GM13977 (cell line): ENCODE data around the gene OGDHL.
"Not testable (repeated sequence)": the region's sequence is repeated elsewhere in the genome, so short reads cannot be mapped to it uniquely, and the experiment has no call there.

Experiments
- DNase-seq: peaks from one replicate; pipeline ENCODE4 v3.0.0; 2012; ENCODE audit warnings: low spot score
- CTCF ChIP-seq: IDR thresholded peaks from 2 replicates; pipeline ENCODE4 v1.5.1; 2012; ENCODE audit warnings: mild to moderate bottlenecking, control low read depth; ENCODE audit not compliant: insufficient read depth; ENCODE audit errors: extremely low read depth, missing control alignments
- in situ Hi-C: fragments of 300-500 bp; cut with MboI; formaldehyde crosslinking; loops from one replicate; pipeline ENCODE4 v1.12.0; 2022; ENCODE audit warnings: low sequenced_read_pairs, low pct_unique_long_range_greater_than_20kb, mixed read lengths, inconsistent platforms; ENCODE audit not compliant: unreplicated experiment

The OGDHL gene

GRCh38 chr10:49758249-49758930 is 3.7 kb downstream of the OGDHL start:
- no peak for DNase-seq
- in situ Hi-C loops: no loop called here
- no peak for TF ChIP-seq CTCF

GRCh38 chr10:49756641-49757040 is 5.5 kb downstream of the OGDHL start:
- in situ Hi-C loops: no loop called here
- TF ChIP-seq CTCF: no peak
- DNase-seq: no peak

- DNase-seq: no peak
- in situ Hi-C loops: no loop called here
- no peak for TF ChIP-seq CTCF
Measured at GRCh38 chr10:49756031-49756430, 6.1 kb downstream of the OGDHL start.

GRCh38 chr10:49754951-49755350 is 7.2 kb downstream of the OGDHL start:
- in situ Hi-C loops, DNase-seq: not testable (repeated sequence)

- no peak for TF ChIP-seq CTCF
- no peak for DNase-seq
- in situ Hi-C loops: no loop called here
Measured at GRCh38 chr10:49752584-49752983, 9.5 kb downstream of the OGDHL start.

GRCh38 chr10:49751636-49752510 is 10.2 kb downstream of the OGDHL start:
- in situ Hi-C loops: no loop called here
- no peak for TF ChIP-seq CTCF
- no peak for DNase-seq

- in situ Hi-C loops: no loop called here
- TF ChIP-seq CTCF: no peak
- DNase-seq: no peak
Measured at GRCh38 chr10:49751216-49751615, 10.9 kb downstream of the OGDHL start.
